ENCODE results near the gene XPO1.
"Not testable (repeated sequence)": the region's sequence is repeated elsewhere in the genome, so short reads cannot be mapped to it uniquely, and the experiment has no call there.

The XPO1 gene

DNA sequence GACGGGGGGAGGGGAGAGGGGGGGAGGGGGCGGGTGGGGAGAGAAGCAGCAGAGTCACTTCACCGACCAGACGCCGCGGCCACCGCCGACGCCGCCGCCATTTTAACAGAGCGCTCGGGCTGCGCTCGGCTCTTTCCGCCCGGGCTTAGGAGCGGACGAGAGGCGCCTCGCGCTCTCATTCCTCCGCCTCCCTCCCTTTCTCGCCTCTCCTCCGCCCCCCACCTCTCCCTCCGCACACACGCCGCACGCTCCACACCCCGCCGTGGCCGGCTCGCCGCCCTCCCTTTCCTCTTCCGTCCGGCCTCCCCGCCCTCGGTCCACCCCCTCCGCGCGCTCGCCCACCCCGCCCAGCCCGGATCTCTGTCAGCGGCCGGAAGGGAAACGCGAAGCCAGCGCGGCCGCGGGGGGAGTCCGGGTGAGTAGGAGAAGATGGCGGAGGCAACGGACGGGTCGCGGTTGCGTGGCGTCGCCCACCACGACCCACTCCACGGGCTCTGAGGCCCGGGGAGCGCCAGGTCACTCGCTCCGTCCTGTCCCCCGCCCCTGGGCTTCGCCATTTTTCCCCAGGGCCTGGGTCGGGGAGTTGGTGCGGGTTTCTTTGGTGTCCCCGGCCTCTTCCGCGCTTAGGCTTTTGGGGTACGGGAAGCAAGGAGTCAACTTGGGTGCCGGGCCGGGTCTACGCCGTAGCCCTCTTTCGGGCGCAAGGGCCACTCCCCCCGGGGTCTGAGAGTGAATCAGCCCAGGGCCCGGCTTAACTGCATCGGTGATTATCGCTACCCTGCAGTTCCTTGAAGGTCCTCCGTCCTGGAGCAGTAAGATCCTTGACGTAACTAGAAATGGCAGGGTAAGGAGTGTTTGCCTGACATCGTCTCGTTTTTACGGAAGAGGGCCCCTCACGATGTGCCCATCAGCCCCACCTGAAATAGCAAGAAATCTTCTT, 66.9 kb downstream of the XPO1 start, which contains the start of gene USP34:
TSS of gene USP34 (minus strand) at position 123 of the 940 bp plus-strand sequence. CDS start 395 bp downstream, outside the sequence.
- H3K4me2 ChIP-seq (ENCODE audit: low read depth, low read length, poor library complexity, severe bottlenecking), result peak within 1 kb of the TSS; percentile 94
- no peak for TF ChIP-seq EZH2phosphoT487 (conservative IDR thresholded peaks at IDR 0.05; ENCODE audit: low read length)
- TF ChIP-seq, protein P1, sequence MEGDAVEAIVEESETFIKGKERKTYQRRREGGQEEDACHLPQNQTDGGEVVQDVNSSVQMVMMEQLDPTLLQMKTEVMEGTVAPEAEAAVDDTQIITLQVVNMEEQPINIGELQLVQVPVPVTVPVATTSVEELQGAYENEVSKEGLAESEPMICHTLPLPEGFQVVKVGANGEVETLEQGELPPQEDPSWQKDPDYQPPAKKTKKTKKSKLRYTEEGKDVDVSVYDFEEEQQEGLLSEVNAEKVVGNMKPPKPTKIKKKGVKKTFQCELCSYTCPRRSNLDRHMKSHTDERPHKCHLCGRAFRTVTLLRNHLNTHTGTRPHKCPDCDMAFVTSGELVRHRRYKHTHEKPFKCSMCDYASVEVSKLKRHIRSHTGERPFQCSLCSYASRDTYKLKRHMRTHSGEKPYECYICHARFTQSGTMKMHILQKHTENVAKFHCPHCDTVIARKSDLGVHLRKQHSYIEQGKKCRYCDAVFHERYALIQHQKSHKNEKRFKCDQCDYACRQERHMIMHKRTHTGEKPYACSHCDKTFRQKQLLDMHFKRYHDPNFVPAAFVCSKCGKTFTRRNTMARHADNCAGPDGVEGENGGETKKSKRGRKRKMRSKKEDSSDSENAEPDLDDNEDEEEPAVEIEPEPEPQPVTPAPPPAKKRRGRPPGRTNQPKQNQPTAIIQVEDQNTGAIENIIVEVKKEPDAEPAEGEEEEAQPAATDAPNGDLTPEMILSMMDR (IDR thresholded peaks at IDR 0.05; ENCODE audit: insufficient read depth, low read length, poor library complexity, severe bottlenecking), result no peak
- H3K9ac ChIP-seq (ENCODE audit: low read length), result peak within 1 kb of the TSS; percentile 93
- no peaks in the 10 kb centered on the region for H3K9me3 ChIP-seq (ENCODE audit: insufficient read depth, low read length)
- H2AFZ ChIP-seq (ENCODE audit: low read depth, low read length, severe bottlenecking), result peak within 1 kb of the TSS; percentile 42
- H3K27ac ChIP-seq (ENCODE audit: low read depth, low read length), result peak within 1 kb of the TSS; percentile 92
- peak within 1 kb of the TSS; percentile 87 for H3K4me3 ChIP-seq (ENCODE audit: insufficient read depth, low read length, poor library complexity, severe bottlenecking)
- no peaks in the 10 kb centered on the region for H3K27me3 ChIP-seq (ENCODE audit: low read length)
- H3K36me3 ChIP-seq (ENCODE audit: low read length), result peaks cover 11% of the 10 kb centered on the region
- H4K20me1 ChIP-seq (ENCODE audit: low read depth, low read length), result no peaks in the 10 kb centered on the region
- H3F3A ChIP-seq (ENCODE audit: insufficient read depth), result peaks cover 57% of the 10 kb centered on the region
- no peaks in the 10 kb centered on the region for H3K9me2 ChIP-seq (replicated peaks; ENCODE audit: insufficient read depth, low read length)
- peaks cover 59% of the 10 kb centered on the region for H3K79me2 ChIP-seq (ENCODE audit: insufficient read depth, low read length)

DNA sequence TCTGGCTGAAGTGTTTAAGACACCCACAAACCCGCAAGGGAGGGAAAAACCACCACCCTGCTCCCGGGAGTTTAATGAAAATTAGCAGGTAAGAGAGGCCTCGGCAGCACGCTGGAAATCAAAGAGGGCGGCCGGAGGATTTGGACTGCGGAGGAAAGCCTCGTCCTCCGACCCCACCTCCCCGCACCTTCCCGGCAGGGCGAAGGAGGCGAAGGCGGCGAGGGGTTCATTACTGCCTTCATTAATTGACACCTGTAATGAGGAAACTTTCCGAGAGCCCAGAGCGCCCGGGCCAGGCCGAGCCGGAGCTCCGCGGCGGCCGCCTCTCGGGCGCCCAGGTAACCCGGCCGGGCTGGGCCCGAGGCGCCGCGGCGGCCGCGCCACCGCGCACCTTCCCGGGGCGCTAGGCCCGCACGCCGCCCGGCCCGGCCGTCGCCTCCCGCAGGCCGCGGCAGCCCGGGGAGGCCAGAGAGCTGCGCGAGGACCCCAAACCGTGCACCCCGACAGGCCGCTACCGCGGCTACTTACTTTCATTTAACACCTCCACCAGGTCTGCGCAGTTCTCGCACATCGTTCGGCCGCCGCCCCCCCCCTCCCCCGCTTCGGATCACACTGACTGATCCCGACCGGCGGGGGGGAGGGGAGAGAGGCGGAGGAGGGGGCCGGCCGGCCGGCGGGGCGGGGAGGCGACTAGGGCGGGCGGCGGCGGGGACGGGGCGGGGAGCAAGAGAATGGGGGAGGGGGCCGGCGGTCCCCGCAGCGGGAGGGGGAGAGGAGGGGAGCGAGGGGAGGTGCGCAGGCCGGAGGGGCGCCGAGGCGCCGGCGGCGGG, 67.8 kb downstream of the XPO1 start:
- Histone ChIP-seq H3K4me2 (ENCODE audit: low read depth, low read length, poor library complexity, severe bottlenecking) (peak overlapping the region; percentile 94), H3F3A (ENCODE audit: insufficient read depth) (peaks cover 57% of the 10 kb centered on the region), H3K9me3 (ENCODE audit: insufficient read depth, low read length) (no peaks in the 10 kb centered on the region), H3K9me2 (replicated peaks; ENCODE audit: insufficient read depth, low read length) (no peaks in the 10 kb centered on the region), H3K27ac (ENCODE audit: low read depth, low read length) (peak overlapping the region; percentile 86), H3K4me3 (ENCODE audit: insufficient read depth, low read length, poor library complexity, severe bottlenecking) (peak overlapping the region; percentile 83), H3K27me3 (ENCODE audit: low read length) (no peaks in the 10 kb centered on the region), H3K36me3 (ENCODE audit: low read length) (peaks cover 11% of the 10 kb centered on the region), H3K9ac (ENCODE audit: low read length) (peak overlapping the region; percentile 77), H3K79me2 (ENCODE audit: insufficient read depth, low read length) (peaks cover 68% of the 10 kb centered on the region), H2AFZ (ENCODE audit: low read depth, low read length, severe bottlenecking) (no peak overlapping the region), H4K20me1 (ENCODE audit: low read depth, low read length) (no peaks in the 10 kb centered on the region)
- TF ChIP-seq, protein P1 (IDR thresholded peaks at IDR 0.05; ENCODE audit: insufficient read depth, low read length, poor library complexity, severe bottlenecking), result no peak
- no peak for TF ChIP-seq EZH2phosphoT487 (conservative IDR thresholded peaks at IDR 0.05; ENCODE audit: low read length)

DNA sequence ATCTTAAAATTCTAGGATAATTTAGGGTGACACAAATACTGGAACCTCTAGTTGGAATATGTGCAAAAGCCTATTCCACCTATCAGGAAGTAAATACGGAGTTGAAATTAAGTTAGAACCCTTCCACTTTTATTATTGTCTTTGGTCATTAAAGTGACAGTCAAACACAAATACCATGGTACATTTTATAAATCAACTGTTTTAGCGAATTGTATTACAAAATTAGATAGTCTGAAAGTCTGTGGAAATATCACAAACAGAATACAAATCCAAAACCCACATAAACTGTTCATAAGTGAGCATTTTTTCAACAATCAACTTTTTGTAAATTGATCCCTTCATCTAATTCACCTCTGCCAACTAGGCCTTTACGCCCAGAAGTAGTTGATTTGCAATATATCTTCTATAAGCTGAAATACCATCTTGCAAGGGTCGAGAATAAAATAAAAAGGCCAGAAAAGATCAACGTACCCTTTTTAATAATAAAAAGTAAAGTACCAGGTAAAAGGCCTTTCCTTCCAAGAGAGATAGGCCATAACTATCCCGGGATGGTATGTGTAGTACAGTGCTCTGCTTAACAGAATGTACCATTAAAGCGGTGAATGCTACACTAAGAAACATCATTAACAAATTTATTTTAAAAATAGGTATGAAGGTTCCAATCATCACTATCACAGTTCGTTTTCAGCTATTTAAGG, 68.6 kb downstream of the XPO1 start:
- TF ChIP-seq, protein P1 (IDR thresholded peaks at IDR 0.05; ENCODE audit: insufficient read depth, low read length, poor library complexity, severe bottlenecking), result no peak
- no peak for TF ChIP-seq EZH2phosphoT487 (conservative IDR thresholded peaks at IDR 0.05; ENCODE audit: low read length)
- H3F3A ChIP-seq (ENCODE audit: insufficient read depth), result peaks cover 58% of the 10 kb centered on the region
- H3K9me2 ChIP-seq (replicated peaks; ENCODE audit: insufficient read depth, low read length), result no peaks in the 10 kb centered on the region
- H3K27ac ChIP-seq (ENCODE audit: low read depth, low read length), result peak overlapping the region; percentile 86
- H3K9ac ChIP-seq (ENCODE audit: low read length), result peak overlapping the region; percentile 77
- H3K4me2 ChIP-seq (ENCODE audit: low read depth, low read length, poor library complexity, severe bottlenecking), result peak overlapping the region; percentile 94
- no peaks in the 10 kb centered on the region for H3K9me3 ChIP-seq (ENCODE audit: insufficient read depth, low read length)
- H3K36me3 ChIP-seq (ENCODE audit: low read length), result peaks cover 11% of the 10 kb centered on the region
- H3K4me3 ChIP-seq (ENCODE audit: insufficient read depth, low read length, poor library complexity, severe bottlenecking), result peak overlapping the region; percentile 83
- no peaks in the 10 kb centered on the region for H4K20me1 ChIP-seq (ENCODE audit: low read depth, low read length)
- H2AFZ ChIP-seq (ENCODE audit: low read depth, low read length, severe bottlenecking), result no peak overlapping the region
- H3K27me3 ChIP-seq (ENCODE audit: low read length), result no peaks in the 10 kb centered on the region
- peaks cover 75% of the 10 kb centered on the region for H3K79me2 ChIP-seq (ENCODE audit: insufficient read depth, low read length)

DNA sequence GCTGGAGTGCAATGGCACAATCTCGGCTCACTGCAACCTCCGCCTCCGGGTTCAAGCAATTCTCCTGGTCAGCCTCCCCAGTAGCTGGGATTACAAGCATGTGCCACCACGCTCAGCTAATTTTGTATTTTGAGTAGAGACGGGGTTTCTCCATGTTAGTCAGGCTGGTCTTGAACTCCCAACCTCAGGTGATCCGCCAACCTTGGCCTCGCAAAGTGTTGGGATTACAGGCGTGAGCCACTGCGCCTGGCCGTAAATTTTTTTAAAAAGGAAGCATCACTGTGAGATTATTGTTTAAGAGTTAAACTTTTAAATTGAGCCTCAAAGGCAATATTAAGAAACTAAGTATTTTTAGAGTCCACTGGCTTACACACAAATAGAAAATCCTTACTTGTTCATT, 69.9 kb downstream of the XPO1 start:
- not testable (repeated sequence) for H4K20me1 ChIP-seq (ENCODE audit: low read depth, low read length); H3K9me2 ChIP-seq (replicated peaks; ENCODE audit: insufficient read depth, low read length); H2AFZ ChIP-seq (ENCODE audit: low read depth, low read length, severe bottlenecking); H3K9me3 ChIP-seq (ENCODE audit: insufficient read depth, low read length); H3K27me3 ChIP-seq (ENCODE audit: low read length)
- H3K36me3 ChIP-seq (ENCODE audit: low read length), result peaks cover 11% of the 10 kb centered on the region
- H3K27ac ChIP-seq (ENCODE audit: low read depth, low read length), result peak overlapping the region; percentile 86
- H3K4me2 ChIP-seq (ENCODE audit: low read depth, low read length, poor library complexity, severe bottlenecking), result peak overlapping the region; percentile 94
- peak overlapping the region; percentile 77 for H3K9ac ChIP-seq (ENCODE audit: low read length)
- H3F3A ChIP-seq (ENCODE audit: insufficient read depth), result peaks cover 59% of the 10 kb centered on the region
- peak overlapping the region; percentile 83 for H3K4me3 ChIP-seq (ENCODE audit: insufficient read depth, low read length, poor library complexity, severe bottlenecking)
- peaks cover 85% of the 10 kb centered on the region for H3K79me2 ChIP-seq (ENCODE audit: insufficient read depth, low read length)

Data from SU-DHL-6 (cell line).